HUES48 (cell line): ENCODE results near the gene TYSND1.
"Not testable (repeated sequence)": the region's sequence is repeated elsewhere in the genome, so short reads cannot be mapped to it uniquely, and the experiment has no call there.

Source experiments
- H3K27ac ChIP-seq: one replicate; pipeline ENCODE4 v1.7.0; 2013; ENCODE audit warnings: low read depth, low read length, inconsistent platforms
- H3K27me3 ChIP-seq: 2 replicates; pipeline ENCODE4 v1.6.1; 2013; ENCODE audit warnings: mild to moderate bottlenecking, low read length; ENCODE audit not compliant: control insufficient read depth, insufficient read depth
- H3K36me3 ChIP-seq: 2 replicates; pipeline ENCODE4 v1.6.1; 2013; ENCODE audit warnings: low read length; ENCODE audit not compliant: control insufficient read depth, insufficient read depth
- H3K4me1 ChIP-seq: 2 replicates; pipeline ENCODE4 v1.6.1; 2013; ENCODE audit warnings: mild to moderate bottlenecking, low read length; ENCODE audit not compliant: control insufficient read depth, insufficient read depth
- H3K4me3 ChIP-seq: 2 replicates; pipeline ENCODE4 v1.5.1; 2013; ENCODE audit warnings: mild to moderate bottlenecking, low read depth, low read length
- H3K9ac ChIP-seq: 2 replicates; pipeline ENCODE4 v1.6.1; 2013; ENCODE audit warnings: mild to moderate bottlenecking, low read depth, low read length, moderate library complexity
- H3K9me3 ChIP-seq: 2 replicates; pipeline ENCODE4 v1.6.1; 2013; ENCODE audit warnings: low read length; ENCODE audit not compliant: control insufficient read depth, insufficient read depth

TYSND1 gene

GRCh38 chr10:70109064-70109729, 37.3 kb downstream of the TYSND1 start:
- no peak overlapping the region for H3K9ac ChIP-seq
- peaks cover 17% of the 10 kb centered on the region; the same call in 1 of the 2 replicates for H3K36me3 ChIP-seq
- no peak overlapping the region for H3K27ac ChIP-seq

GRCh38 chr10:70106958-70107791, 39.3 kb downstream of the TYSND1 start:
- no peak overlapping the region for H3K4me3 ChIP-seq
- H3K27me3 ChIP-seq = no peaks in the 10 kb centered on the region
- peaks cover 9% of the 10 kb centered on the region; the same call in 1 of the 2 replicates for H3K36me3 ChIP-seq
- no peak overlapping the region for H3K9ac ChIP-seq
- no peaks in the 10 kb centered on the region for H3K9me3 ChIP-seq
- no peaks in the 10 kb centered on the region for H3K4me1 ChIP-seq
- no peak overlapping the region for H3K27ac ChIP-seq

More at GRCh38 chr10:70109064-70109729, 37.3 kb downstream of the TYSND1 start:
- no peaks in the 10 kb centered on the region for H3K9me3 ChIP-seq
- no peaks in the 10 kb centered on the region for H3K4me1 ChIP-seq
- H3K4me3 ChIP-seq = no peak overlapping the region
- no peaks in the 10 kb centered on the region for H3K27me3 ChIP-seq

GRCh38 chr10:70101668-70102067, 44.8 kb downstream of the TYSND1 start:
- Histone ChIP-seq H3K27me3 (no peaks in the 10 kb centered on the region), H3K9ac (no peak overlapping the region), H3K4me3 (no peak overlapping the region), H3K27ac (no peak overlapping the region), H3K36me3 (peaks cover 16% of the 10 kb centered on the region), H3K4me1 (no peaks in the 10 kb centered on the region), H3K9me3 (no peaks in the 10 kb centered on the region)

- not testable (repeated sequence) for H3K27ac ChIP-seq, H3K9me3 ChIP-seq, H3K4me1 ChIP-seq, H3K4me3 ChIP-seq, H3K9ac ChIP-seq, H3K27me3 ChIP-seq
- peaks cover 16% of the 10 kb centered on the region for H3K36me3 ChIP-seq
Observed at GRCh38 chr10:70101068-70101562, 45.4 kb downstream of the TYSND1 start.

- H3K27me3 ChIP-seq = no peaks in the 10 kb centered on the region
- H3K9ac ChIP-seq = no peak overlapping the region
- no peak overlapping the region for H3K4me3 ChIP-seq
- H3K27ac ChIP-seq = no peak overlapping the region
- no peaks in the 10 kb centered on the region for H3K4me1 ChIP-seq
- H3K9me3 ChIP-seq = no peaks in the 10 kb centered on the region
- H3K36me3 ChIP-seq = peaks cover 36% of the 10 kb centered on the region
Observed at GRCh38 chr10:70098271-70098670, 48.2 kb downstream of the TYSND1 start.

GRCh38 chr10:70097459-70097858, 49.0 kb downstream of the TYSND1 start:
- peaks cover 43% of the 10 kb centered on the region for H3K36me3 ChIP-seq
- H3K27me3 ChIP-seq = no peaks in the 10 kb centered on the region
- H3K27ac ChIP-seq = no peak overlapping the region
- H3K4me3 ChIP-seq = no peak overlapping the region
- H3K9ac ChIP-seq = no peak overlapping the region
- no peaks in the 10 kb centered on the region for H3K9me3 ChIP-seq
- no peaks in the 10 kb centered on the region for H3K4me1 ChIP-seq

- Histone ChIP-seq H3K4me3 (no peak overlapping the region), H3K4me1 (no peaks in the 10 kb centered on the region), H3K9me3 (no peaks in the 10 kb centered on the region), H3K9ac (no peak overlapping the region), H3K27me3 (no peaks in the 10 kb centered on the region), H3K27ac (no peak overlapping the region), H3K36me3 (peaks cover 47% of the 10 kb centered on the region)
Observed at GRCh38 chr10:70096705-70097420, 49.6 kb downstream of the TYSND1 start.

GRCh38 chr10:70096016-70096704, 50.3 kb downstream of the TYSND1 start:
- peaks cover 50% of the 10 kb centered on the region for H3K36me3 ChIP-seq
- H3K4me1 ChIP-seq = no peaks in the 10 kb centered on the region
- H3K9ac ChIP-seq = no peak overlapping the region
- H3K27me3 ChIP-seq = no peaks in the 10 kb centered on the region
- H3K9me3 ChIP-seq = no peaks in the 10 kb centered on the region
- no peak overlapping the region for H3K4me3 ChIP-seq
- no peak overlapping the region for H3K27ac ChIP-seq

GRCh38 chr10:70094250-70094649, 52.2 kb downstream of the TYSND1 start:
- Histone ChIP-seq H3K4me1 (no peaks in the 10 kb centered on the region), H3K4me3 (no peak overlapping the region), H3K9me3 (no peaks in the 10 kb centered on the region), H3K36me3 (peaks cover 40% of the 10 kb centered on the region), H3K9ac (no peak overlapping the region), H3K27ac (no peak overlapping the region), H3K27me3 (no peaks in the 10 kb centered on the region)

- Histone ChIP-seq H3K27ac (no peak overlapping the region), H3K9me3 (no peaks in the 10 kb centered on the region), H3K4me1 (no peaks in the 10 kb centered on the region), H3K4me3 (no peak overlapping the region), H3K9ac (no peak overlapping the region), H3K36me3 (peaks cover 34% of the 10 kb centered on the region), H3K27me3 (no peaks in the 10 kb centered on the region)
Observed at GRCh38 chr10:70093335-70093944, 53.1 kb downstream of the TYSND1 start.
